Activated naive CD4-positive, alpha-beta T cell treated with Interleukin-2 at 50 U/mL for 16 hours (primary cell): Measurements from ENCODE around the gene FBXL19.
A peak's percentile ranks its signal among the peaks of the same experiment; 100 is the strongest.
"Not testable (repeated sequence)": the region's sequence is repeated elsewhere in the genome, so short reads cannot be mapped to it uniquely, and the experiment has no call there.

Source experiments
- DNase-seq: peaks from one replicate; pipeline ENCODE4 v3.0.0-alpha.2; 2020

The FBXL19 gene, protein sequence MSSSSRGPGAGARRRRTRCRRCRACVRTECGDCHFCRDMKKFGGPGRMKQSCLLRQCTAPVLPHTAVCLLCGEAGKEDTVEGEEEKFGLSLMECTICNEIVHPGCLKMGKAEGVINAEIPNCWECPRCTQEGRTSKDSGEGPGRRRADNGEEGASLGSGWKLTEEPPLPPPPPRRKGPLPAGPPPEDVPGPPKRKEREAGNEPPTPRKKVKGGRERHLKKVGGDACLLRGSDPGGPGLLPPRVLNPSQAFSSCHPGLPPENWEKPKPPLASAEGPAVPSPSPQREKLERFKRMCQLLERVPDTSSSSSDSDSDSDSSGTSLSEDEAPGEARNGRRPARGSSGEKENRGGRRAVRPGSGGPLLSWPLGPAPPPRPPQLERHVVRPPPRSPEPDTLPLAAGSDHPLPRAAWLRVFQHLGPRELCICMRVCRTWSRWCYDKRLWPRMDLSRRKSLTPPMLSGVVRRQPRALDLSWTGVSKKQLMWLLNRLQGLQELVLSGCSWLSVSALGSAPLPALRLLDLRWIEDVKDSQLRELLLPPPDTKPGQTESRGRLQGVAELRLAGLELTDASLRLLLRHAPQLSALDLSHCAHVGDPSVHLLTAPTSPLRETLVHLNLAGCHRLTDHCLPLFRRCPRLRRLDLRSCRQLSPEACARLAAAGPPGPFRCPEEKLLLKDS

DNA sequence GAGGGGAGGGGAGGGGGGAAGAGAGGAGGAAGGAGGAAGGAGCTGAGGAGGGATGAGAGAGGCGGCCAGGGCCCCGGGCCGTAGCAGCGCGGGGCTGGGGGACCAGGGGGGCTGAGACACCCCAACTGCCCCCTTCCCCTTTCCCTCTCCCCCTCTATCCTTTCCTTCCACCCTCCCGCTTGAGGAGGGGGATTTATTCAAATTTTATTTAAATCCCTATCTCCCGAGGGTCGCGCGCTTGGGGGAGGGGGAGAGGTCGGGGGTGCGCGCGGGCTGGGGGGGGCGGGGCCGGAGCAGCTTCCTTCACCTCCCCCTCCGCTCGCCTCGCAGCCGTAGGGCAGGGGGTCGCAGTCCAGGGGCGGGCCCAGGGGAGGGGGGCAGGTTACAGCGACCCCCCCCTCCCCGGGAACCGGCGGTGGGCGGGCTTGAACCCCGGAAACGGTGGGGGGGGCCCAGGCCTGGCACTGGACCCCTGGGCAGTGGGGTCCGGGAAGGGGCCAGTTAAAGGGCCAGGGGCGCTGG is at the start of gene FBXL19:
Gene FBXL19 (plus strand): TSS at position 19 of the 522 bp plus-strand sequence. CDS start 2,183 bp downstream, outside the sequence.
- DNase-seq = no peak

GRCh38 chr16:30874244-30874820 is 49.0 kb upstream of the FBXL19 start:
- peak; percentile 7 for DNase-seq

DNA sequence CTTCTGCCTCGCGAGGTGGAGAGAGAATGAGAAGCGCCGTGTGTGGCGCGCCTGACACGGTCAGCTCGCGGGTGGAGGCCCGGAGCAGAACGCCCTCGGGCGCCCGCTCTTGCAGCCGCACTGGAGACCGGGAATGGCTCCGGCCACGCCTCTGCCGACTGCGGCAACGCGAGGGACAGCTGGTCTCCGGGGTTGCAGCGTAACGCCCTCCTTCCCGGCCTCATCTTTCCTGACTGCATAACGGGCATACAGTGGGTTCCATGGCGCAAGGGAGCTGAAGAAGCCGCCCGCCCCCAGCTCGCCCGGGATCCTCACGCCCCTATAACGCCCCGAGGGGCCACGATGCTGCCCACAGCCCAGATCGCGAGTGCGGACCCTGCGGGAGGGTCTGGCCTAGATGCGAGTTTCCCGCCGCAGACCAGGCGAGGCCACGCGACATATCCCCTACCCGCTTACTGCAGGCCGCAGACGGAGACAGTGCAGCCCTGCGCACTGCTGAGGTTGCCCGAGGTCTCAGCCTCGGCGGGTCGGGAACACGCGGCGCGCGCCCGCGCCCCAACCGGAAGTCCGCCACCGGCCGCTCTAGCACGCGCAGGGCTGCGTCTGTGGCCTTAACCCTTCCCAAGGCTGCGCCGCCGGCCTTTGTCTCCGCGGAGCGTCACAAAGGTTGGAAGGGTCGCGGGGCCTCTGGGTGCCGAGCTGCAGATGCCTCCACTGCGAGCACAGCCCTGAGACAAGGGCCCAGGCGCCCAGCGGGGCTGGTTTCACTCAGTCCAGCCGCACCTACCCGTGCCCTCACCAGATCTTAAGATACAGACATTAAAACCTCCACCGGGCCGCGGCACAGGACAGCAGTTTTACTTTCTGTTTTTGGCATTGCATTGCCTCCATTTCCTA is 48.3 kb upstream of the FBXL19 start:
- DNase-seq = peak; percentile 91

DNA sequence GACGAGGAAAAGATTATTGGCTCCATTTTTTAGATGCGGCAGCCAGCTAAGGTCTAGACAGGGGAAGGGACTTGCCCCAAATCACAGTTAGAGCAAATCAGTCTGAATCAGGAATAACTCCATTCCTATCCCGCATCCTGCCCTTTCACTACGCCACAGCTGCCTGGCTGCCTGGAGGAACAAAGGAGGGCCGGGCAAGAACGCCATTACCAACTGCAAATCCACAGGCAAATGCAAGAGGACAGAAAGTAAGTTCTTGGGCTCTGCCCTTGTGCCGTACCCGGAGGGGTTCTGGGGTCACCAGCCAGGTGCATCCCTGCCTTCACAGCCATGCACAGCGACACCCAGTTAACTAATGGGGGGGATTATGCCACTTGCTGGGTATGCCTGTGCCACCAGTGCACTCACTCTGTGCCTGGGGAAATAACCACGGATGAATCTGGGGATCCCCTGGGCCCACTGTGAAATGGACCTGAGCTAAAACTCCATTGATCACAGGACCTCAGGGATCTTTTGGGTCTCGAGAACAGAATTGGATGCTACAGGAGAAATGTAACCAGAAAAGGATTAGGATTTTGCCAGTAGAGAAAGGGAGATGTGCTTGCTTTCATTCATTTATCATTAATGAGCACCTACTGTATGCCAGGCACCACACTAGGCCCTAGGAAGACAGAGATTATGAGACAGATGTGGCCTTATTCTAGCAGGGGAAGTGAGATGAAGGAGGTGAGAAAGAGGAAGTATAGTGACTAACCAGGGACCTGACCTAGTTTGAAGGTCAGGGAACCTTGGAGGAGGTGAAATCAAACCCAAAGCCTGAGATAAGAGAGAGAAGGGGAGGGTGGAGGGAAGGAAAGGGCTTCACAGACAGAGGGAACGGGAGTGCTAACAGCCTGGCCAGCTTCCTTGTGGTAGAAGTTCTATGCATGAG is 47.2 kb upstream of the FBXL19 start:
- peak; percentile 20 for DNase-seq

- no peak for DNase-seq
Measured at GRCh38 chr16:30876867-30877266, 46.5 kb upstream of the FBXL19 start.

DNA sequence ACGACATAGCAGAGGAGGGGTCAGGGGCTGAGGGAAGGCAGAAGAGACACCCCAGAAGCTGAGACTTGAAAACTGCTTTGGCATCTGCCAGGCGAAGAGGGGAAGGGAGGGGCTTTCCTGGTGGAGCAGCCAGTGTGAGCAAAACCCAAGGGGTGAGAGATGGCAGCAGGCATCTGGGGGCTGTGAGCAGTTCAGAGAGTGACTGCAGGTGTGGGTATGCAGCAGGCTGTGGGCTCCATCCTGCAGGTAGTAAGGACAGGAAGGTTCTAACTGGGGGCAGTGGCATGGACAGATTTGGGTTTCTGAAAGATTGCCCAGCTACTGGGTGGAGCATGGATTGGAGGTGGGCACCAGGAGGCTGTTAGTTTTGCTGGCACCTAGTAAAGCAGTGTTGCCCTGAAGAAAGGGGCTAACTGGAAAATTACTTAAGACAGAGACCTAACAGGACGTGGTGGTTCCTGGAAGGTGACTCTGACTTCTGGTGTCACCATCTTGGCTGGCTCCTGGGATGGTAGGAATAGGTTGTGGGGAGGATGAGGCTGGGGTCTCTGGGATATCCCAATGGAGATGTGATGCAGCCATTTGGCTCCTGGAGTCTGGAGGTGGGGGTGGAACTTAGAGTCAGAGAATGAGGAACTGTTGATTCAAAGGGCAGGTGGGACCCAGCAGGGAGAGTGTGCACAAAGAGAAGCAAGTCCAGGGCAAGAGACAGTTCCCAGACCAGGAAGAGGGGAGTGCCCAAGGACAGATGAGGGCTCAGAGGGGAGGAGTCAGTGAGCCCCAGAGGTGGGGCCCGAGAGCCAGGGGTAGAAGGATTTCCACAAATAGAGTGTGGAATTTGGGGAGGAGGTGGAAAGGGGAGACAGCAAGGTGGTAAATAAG is 40.7 kb upstream of the FBXL19 start:
- no peak for DNase-seq

- DNase-seq = no peak
Measured at GRCh38 chr16:30884760-30885159, 38.6 kb upstream of the FBXL19 start.

DNA sequence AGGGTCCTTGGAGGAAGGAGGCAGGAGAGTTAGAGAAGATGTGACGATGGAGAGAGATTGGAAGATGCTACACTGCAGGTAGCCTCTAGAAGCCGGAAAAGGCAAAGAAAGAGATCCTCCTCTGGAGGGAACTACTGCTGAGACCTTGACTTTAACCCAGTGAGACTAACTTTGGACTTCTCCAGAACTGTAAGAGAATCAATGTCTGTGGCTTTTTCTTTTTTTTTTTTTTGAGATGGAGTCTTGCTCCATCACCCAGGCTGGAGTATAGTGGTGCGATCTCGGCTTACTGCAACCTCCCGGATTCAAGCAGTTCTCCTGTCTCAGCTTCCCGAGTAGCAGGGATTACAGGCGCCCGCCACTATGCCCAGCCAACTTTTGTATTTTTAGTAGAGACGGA is 38.2 kb upstream of the FBXL19 start:
- no peak for DNase-seq

DNA sequence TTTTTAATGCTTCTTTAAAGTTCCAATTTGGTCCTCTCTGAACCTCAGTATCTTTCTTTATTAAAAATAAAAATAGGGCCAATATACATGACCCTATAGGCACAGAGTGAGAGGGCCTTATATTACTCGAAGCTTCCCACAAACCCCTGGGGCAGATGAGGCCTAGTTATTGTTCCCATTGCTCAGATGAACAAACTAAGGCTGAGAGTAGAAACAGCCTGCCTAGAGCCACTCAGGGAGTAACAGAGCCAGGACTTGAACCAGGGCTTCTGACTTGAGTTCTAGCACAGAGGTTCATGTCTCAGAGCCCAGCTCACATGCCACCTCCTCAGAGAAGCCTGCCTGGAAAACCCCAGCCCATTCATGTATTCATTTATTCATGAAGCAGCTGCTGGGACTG is 37.2 kb upstream of the FBXL19 start:
- no peak for DNase-seq

DNA sequence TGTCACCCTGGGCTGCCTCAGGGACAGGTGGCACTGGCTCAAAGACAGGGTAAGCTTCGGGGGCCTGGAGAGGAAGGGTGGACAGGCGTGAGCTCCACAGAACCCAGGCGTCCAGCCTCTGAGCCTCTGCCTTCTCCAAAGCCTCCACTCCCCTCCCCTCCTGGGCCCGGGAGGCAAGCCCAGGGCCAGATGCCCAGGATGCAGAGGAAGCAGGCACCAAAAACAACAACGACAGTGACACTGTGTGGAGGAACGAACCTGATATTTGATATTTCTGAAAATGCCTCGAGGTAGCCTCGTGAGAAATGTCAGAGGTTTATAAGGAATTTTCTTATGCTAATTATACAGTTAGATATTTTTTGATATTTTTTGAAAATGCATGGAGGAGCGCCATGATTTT is 35.4 kb upstream of the FBXL19 start:
- no peak for DNase-seq

- no peak for DNase-seq
Measured at GRCh38 chr16:30888856-30889499, 34.4 kb upstream of the FBXL19 start.

- DNase-seq = no peak
Measured at GRCh38 chr16:30889721-30890120, 33.7 kb upstream of the FBXL19 start.

DNA sequence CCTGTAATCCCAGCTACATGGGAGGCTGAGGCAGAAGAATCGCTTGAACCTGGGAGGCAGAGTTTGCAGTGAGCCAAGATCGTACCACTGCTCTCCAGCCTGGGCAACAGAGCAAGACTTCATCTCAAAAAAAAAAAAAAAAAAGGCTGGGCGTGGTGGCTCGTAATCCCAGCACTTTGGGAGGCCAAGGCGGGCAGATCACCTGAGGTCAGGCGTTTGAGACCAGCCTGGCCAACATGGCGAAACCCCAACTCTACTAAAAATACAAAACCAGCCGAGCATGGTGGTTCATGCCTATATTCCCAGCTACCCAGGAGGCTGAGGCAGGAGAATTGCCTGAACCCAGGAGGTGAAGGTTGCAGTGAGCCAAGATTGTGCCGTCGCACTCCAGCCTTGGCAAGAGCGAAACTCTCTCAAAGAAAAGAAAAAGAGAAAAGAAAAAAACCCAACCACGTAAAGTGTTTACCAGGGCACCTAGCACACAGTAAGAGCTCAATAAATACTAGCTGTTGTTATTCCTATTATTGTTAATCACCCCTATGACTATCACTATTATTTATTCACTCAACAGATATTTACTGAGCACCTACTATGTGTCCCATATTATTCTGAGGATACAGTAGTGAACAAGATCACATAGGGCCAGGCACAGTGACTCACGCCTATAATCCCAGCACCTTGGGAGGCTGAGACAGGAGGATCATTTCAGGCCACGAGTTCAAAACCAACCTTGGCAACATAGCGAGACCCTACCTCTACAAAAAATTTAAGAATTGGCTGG is 32.1 kb upstream of the FBXL19 start:
- not testable (repeated sequence) for DNase-seq

DNA sequence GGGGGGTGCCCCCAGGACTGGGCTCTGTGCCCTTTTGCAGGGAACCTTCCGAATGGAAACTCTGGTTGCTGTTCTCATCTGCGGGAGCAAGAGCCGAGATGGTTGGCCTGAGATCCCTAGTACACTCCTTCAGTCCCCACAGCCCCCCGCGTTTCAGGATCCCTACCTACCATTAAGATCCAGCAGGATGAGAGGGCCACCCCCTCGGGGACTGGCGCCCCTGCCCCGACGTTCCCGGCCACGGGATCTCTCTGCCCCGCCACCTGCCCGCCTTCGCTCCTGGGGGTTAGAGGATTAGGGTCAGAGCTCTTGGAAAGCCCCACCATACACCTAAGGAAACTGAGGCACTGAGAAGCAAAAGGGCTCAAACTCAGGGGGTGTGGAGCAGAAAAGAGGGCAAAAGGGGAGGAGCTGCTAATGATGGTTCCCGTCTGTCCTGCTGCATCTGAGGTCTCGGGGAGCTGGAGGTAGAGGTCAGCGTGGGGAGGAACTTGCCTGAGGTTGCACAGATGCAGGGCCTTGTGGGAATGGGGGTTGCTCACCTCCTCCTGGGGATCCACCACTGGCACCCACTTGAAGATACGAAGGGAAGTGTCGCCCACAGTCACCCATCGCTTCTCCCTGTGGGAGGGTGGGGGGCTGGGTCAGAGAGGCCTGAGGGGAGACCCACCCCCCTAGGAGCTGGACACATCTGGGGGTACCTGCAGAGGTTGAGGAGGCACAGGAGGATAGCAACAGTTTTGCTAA is 30.5 kb upstream of the FBXL19 start:
- no peak for DNase-seq

DNA sequence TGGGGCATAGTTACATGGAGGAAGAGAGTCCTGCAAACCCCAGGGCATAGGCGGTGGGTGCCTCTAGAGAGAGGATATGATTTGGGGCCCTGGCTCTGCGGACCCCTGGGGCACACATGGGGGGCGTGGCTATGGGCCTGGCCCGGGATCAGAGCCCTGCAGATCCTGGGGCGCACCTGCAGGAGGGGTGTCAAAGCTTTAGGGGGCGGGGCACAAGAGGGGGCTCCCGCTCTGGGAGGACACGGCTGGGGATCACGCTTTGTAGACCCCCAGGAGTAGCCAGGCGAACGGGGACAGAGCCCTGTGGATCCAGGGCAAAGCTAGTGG is 30.0 kb upstream of the FBXL19 start:
- no peak for DNase-seq

DNA sequence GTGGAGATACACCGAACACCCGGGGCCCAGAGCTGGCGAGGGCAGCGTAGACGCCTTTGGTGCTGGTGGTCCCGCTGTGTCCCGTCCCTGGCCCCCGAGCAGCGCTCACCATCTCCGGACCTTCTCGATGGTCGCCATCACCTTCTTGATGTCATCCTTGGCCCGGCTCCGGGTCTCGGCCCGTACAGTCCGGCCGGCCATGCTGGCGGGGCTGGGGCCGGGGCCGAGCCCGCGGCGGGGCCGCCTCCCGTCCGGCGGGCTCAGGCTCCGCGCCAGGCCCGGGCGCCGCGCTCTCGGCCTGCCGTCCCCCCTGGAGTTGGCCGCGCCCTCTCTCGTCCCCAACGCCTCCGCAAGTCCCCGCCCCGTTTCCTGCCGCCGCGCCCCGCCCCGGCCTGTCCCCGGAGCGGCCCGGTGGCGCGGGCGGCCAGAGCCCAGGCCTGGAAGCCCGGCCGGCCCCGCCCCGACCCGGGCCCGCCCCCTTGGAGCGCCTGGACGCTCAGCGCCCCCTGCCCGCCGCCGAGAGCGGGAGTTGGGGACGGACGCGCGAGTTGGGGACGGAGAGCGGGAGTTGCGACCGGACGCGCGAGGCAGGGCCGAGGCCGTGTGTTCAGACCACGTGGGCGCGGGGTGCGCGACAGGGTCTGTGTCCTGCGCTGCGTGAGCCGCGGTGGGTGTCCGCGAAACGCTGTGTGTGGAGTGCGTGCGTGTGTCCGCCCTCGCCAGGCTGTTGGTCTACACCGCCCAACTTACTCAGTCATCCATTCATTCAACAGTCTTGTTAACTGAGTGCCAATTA is 29.4 kb upstream of the FBXL19 start, which contains the start of gene BCL7C:
Gene BCL7C (minus strand): TSS at position 334 of the 796 bp plus-strand sequence. CDS start 133 bp downstream, at position 201.
- DNase-seq = peak; percentile 87
